Keratinocyte (primary cell): Measurements from ENCODE around the gene SORBS2. TPM values are rescaled to one million over a fixed set of nuclear protein-coding genes. Genes with fewer than 3 reads are reported as not detected.

ENCODE experiments used
- DNase-seq: peaks from one replicate; pipeline ENCODE4 v3.0.0-alpha.2; 2011; ENCODE audit warnings: low read depth, missing footprints, low spot score
- FAIRE-seq: peaks from 2 replicates; lab custom pipeline; 2011; peaks lifted over from hg19 to GRCh38; lab: Jason Lieb, UNC
- H2AFZ ChIP-seq: 2 replicates; pipeline ENCODE4 v1.6.0; 2012; ENCODE audit warnings: low read length, control low read depth, inconsistent platforms; ENCODE audit not compliant: control insufficient read depth
- H3K27ac ChIP-seq: 2 replicates; pipeline ENCODE4 v1.5.1; 2011; ENCODE audit warnings: low read length; ENCODE audit not compliant: control insufficient read depth, insufficient read depth
- H3K27me3 ChIP-seq: 3 replicates; pipeline ENCODE4 v1.6.0; 2011; ENCODE audit warnings: low read length; ENCODE audit not compliant: control insufficient read depth, insufficient read depth; ENCODE audit errors: extremely low read depth
- H3K36me3 ChIP-seq, 2 experiments: 2 replicates in 1 of 2; 3 replicates in 1 of 2; pipeline ENCODE4 v1.5.1; 2011; ENCODE audit warnings: low read length in 2 of 2, mild to moderate bottlenecking in 1 of 2; ENCODE audit not compliant: control insufficient read depth in 2 of 2, insufficient read depth in 2 of 2; ENCODE audit errors: extremely low read depth in 1 of 2
- H3K4me1 ChIP-seq: 3 replicates; pipeline ENCODE4 v1.5.1; 2011; ENCODE audit warnings: low read length; ENCODE audit not compliant: control insufficient read depth, insufficient read depth; ENCODE audit errors: extremely low read depth
- H3K4me2 ChIP-seq: 3 replicates; pipeline ENCODE4 v1.6.0; 2011; ENCODE audit warnings: low read depth, low read length; ENCODE audit not compliant: control insufficient read depth, insufficient read depth; ENCODE audit errors: extremely low read depth
- H3K4me3 ChIP-seq, 3 experiments: fragments of 200-600 bp in 1 of 3; sonication (generic) in 1 of 3; 2 replicates in 2 of 3; 3 replicates in 1 of 3; pipeline ENCODE4 v1.5.1; 2011 to 2016; ENCODE audit warnings: low read length in 3 of 3, mild to moderate bottlenecking in 3 of 3, control low read depth in 2 of 3, inconsistent platforms in 1 of 3, low read depth in 1 of 3, mixed read lengths in 1 of 3, mixed run types in 1 of 3, moderate library complexity in 1 of 3; ENCODE audit not compliant: control insufficient read depth in 2 of 3, insufficient read depth in 2 of 3; ENCODE audit errors: extremely low read depth in 1 of 3
- H3K79me2 ChIP-seq: 2 replicates; pipeline ENCODE4 v1.6.0; 2012; ENCODE audit warnings: low read length; ENCODE audit not compliant: control insufficient read depth, insufficient read depth
- H3K9ac ChIP-seq: 3 replicates; pipeline ENCODE4 v1.6.0; 2011; ENCODE audit warnings: low read length; ENCODE audit not compliant: control insufficient read depth, insufficient read depth; ENCODE audit errors: extremely low read depth
- H3K9me1 ChIP-seq: 3 replicates; pipeline ENCODE4 v1.6.0; 2011; ENCODE audit warnings: low read length; ENCODE audit not compliant: control insufficient read depth, insufficient read depth; ENCODE audit errors: extremely low read depth
- H3K9me3 ChIP-seq: 2 replicates; pipeline ENCODE4 v1.5.1; 2012; ENCODE audit warnings: low read depth, low read length; ENCODE audit not compliant: control insufficient read depth
- H4K20me1 ChIP-seq: 3 replicates; pipeline ENCODE4 v1.6.0; 2011; ENCODE audit warnings: low read length; ENCODE audit not compliant: control insufficient read depth, insufficient read depth; ENCODE audit errors: extremely low read depth
- CTCF ChIP-seq, 3 experiments: IDR thresholded peaks in 1 of 3; conservative IDR thresholded peaks in 1 of 3; optimal IDR thresholded peaks in 1 of 3; 2 replicates in 2 of 3; 3 replicates in 1 of 3; pipeline versions ENCODE3 to v1.5.1; 2011; ENCODE audit warnings: low read length in 3 of 3, mild to moderate bottlenecking in 3 of 3, moderate library complexity in 2 of 3, control low read depth in 1 of 3, inconsistent platforms in 1 of 3; ENCODE audit not compliant: insufficient read depth in 2 of 3; ENCODE audit errors: extremely low read depth in 1 of 3
- EZH2 ChIP-seq: IDR thresholded peaks from one replicate; pipeline ENCODE4 v1.6.1; 2012; ENCODE audit warnings: inconsistent platforms, mild to moderate bottlenecking, low read length, moderate library complexity
- dilution Hi-C: fragments of 300-500 bp; cut with MboI; formaldehyde crosslinking; loops from one replicate; pipeline ENCODE4 v1.7.0; 2020; ENCODE audit warnings: low sequenced_read_pairs; ENCODE audit not compliant: extremely low pct_ligation_motif_present
- polyA plus RNA-seq, 5 experiments: library from polyadenylated mRNA; depleted of rRNA in 3 of 5; stranded (reverse) in 3 of 5; stranded (forward) in 1 of 5; unstranded in 1 of 5; fragments of >200 nt; gene quantifications; 1 replicate in 1 of 5; 2 replicates in 3 of 5; 3 replicates in 1 of 5; pipeline versions ENCODE4 v1.2.1 to v1.2.3, GENCODE V29; 2011 to 2012; ENCODE audit warnings: missing spikeins in 2 of 5, low read depth in 1 of 5, low replicate concordance in 1 of 5

Gene SORBS2
- polyA plus RNA-seq, 1 donor (not counting 4 experiments of a cell fraction or from before 2014, with no cell fraction given), result 0.14 TPM

- no peaks in the 10 kb centered on the region for H4K20me1 ChIP-seq
These were observed 68.1 kb downstream of the SORBS2 start for GRCh38 chr4:185743722-185744487.

GRCh38 chr4:185742766-185743165, 69.2 kb downstream of the SORBS2 start:
- H3K9me1 ChIP-seq, result no peaks in the 10 kb centered on the region
- H3K9me3 ChIP-seq, result no peaks in the 10 kb centered on the region
- no peak overlapping the region for H3K4me3 ChIP-seq
- H3K9ac ChIP-seq, result no peak overlapping the region
- TF ChIP-seq CTCF (optimal IDR thresholded peaks at IDR 0.05 in 1 of 3, IDR thresholded peaks at IDR 0.05 in 1 of 3, conservative IDR thresholded peaks at IDR 0.05 in 1 of 3; ENCODE audit: extremely low read depth in 1 of 3, insufficient read depth in 2 of 3, low read length in 3 of 3) (no peak), EZH2 (no peak)
- H4K20me1 ChIP-seq, result no peaks in the 10 kb centered on the region
- no peak overlapping the region for H3K4me2 ChIP-seq
- no peaks in the 10 kb centered on the region for H3K27me3 ChIP-seq
- FAIRE-seq, result peak; percentile 87
- no peaks in the 10 kb centered on the region for H3K79me2 ChIP-seq
- H3K4me1 ChIP-seq, result peaks cover 6% of the 10 kb centered on the region
- dilution Hi-C loops, result no loop called here
- no peaks in the 10 kb centered on the region for H3K36me3 ChIP-seq
- DNase-seq, result no peak
- H2AFZ ChIP-seq, result no peak overlapping the region
- H3K27ac ChIP-seq, result no peak overlapping the region

More at GRCh38 chr4:185743722-185744487, 68.1 kb downstream of the SORBS2 start:
- no peak for TF ChIP-seq EZH2
- no peak for TF ChIP-seq CTCF (optimal IDR thresholded peaks at IDR 0.05 in 1 of 3, IDR thresholded peaks at IDR 0.05 in 1 of 3, conservative IDR thresholded peaks at IDR 0.05 in 1 of 3; ENCODE audit: extremely low read depth in 1 of 3, insufficient read depth in 2 of 3, low read length in 3 of 3)
- Histone ChIP-seq H3K9me3 (no peaks in the 10 kb centered on the region), H3K79me2 (no peaks in the 10 kb centered on the region), H3K9me1 (no peaks in the 10 kb centered on the region), H3K4me1 (peaks cover 6% of the 10 kb centered on the region), H3K36me3 (no peaks in the 10 kb centered on the region), H3K27ac (no peak overlapping the region), H3K9ac (no peak overlapping the region), H3K4me3 (no peak overlapping the region), H2AFZ (no peak overlapping the region), H3K4me2 (no peak overlapping the region), H3K27me3 (peaks cover 1% of the 10 kb centered on the region)
- DNase-seq, result no peak
- FAIRE-seq, result no peak
- dilution Hi-C loops, result no loop called here
